ENCODE measurements around the gene TTLL1. TPM values are rescaled to one million over a fixed set of nuclear protein-coding genes. Genes with fewer than 3 reads are reported as not detected.
A peak's percentile ranks its signal among the peaks of the same experiment; 100 is the strongest.

Gene TTLL1
- polyA plus RNA-seq, 1 donor (not counting 4 experiments of a cell fraction or from before 2014, with no cell fraction given), result 3.5 TPM

GRCh38 chr22:43000441-43001175 lies 88.6 kb downstream of the TTLL1 start:
- H3K36me3 ChIP-seq (ENCODE audit: control insufficient read depth in 2 of 2, extremely low read depth in 1 of 2, insufficient read depth in 2 of 2, low read length in 2 of 2), result peaks cover 0 to 3% of the 10 kb centered on the region in 2 experiments
- peaks cover 18% of the 10 kb centered on the region for H3K9me1 ChIP-seq (ENCODE audit: control insufficient read depth, extremely low read depth, insufficient read depth, low read length)
- peaks cover 89% of the 10 kb centered on the region for H3K79me2 ChIP-seq (ENCODE audit: control insufficient read depth, insufficient read depth, low read length)
- peaks cover 11% of the 10 kb centered on the region for H4K20me1 ChIP-seq (ENCODE audit: control insufficient read depth, extremely low read depth, insufficient read depth, low read length)
- H3K4me1 ChIP-seq (ENCODE audit: control insufficient read depth, extremely low read depth, insufficient read depth, low read length), result peaks cover 76% of the 10 kb centered on the region
- TF ChIP-seq EZH2 (IDR thresholded peaks at IDR 0.05; ENCODE audit: low read length), result no peak
- TF ChIP-seq, protein P1, sequence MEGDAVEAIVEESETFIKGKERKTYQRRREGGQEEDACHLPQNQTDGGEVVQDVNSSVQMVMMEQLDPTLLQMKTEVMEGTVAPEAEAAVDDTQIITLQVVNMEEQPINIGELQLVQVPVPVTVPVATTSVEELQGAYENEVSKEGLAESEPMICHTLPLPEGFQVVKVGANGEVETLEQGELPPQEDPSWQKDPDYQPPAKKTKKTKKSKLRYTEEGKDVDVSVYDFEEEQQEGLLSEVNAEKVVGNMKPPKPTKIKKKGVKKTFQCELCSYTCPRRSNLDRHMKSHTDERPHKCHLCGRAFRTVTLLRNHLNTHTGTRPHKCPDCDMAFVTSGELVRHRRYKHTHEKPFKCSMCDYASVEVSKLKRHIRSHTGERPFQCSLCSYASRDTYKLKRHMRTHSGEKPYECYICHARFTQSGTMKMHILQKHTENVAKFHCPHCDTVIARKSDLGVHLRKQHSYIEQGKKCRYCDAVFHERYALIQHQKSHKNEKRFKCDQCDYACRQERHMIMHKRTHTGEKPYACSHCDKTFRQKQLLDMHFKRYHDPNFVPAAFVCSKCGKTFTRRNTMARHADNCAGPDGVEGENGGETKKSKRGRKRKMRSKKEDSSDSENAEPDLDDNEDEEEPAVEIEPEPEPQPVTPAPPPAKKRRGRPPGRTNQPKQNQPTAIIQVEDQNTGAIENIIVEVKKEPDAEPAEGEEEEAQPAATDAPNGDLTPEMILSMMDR (optimal IDR thresholded peaks at IDR 0.05 in 1 of 3, IDR thresholded peaks at IDR 0.05 in 1 of 3, conservative IDR thresholded peaks at IDR 0.05 in 1 of 3; ENCODE audit: extremely low read depth in 1 of 3, insufficient read depth in 2 of 3, low read length in 3 of 3), result no peak
- H3K4me2 ChIP-seq (ENCODE audit: control insufficient read depth, extremely low read depth, insufficient read depth, low read depth, low read length), result peak overlapping the region; percentile 75
- DNase-seq (ENCODE audit: low read depth, low spot score) (no peak), FAIRE-seq (no peak)
- peak overlapping the region; percentile 52 for H3K27ac ChIP-seq (ENCODE audit: control insufficient read depth, insufficient read depth, low read length)
- no peak overlapping the region for H3K4me3 ChIP-seq (ENCODE audit: control insufficient read depth in 2 of 3, extremely low read depth in 1 of 3, insufficient read depth in 2 of 3, low read depth in 1 of 3, low read length in 3 of 3)
- dilution Hi-C loops (cut with MboI; ENCODE audit: extremely low pct_ligation_motif_present, low sequenced_read_pairs), result no loop called here
- no peaks in the 10 kb centered on the region for H3K9me3 ChIP-seq (ENCODE audit: control insufficient read depth, low read depth, low read length)
- H3K27me3 ChIP-seq (ENCODE audit: control insufficient read depth, extremely low read depth, insufficient read depth, low read length), result no peaks in the 10 kb centered on the region
- H2AFZ ChIP-seq (ENCODE audit: control insufficient read depth, low read length), result no peak overlapping the region
- peak overlapping the region; percentile 31 for H3K9ac ChIP-seq (ENCODE audit: control insufficient read depth, extremely low read depth, insufficient read depth, low read length)

DNA sequence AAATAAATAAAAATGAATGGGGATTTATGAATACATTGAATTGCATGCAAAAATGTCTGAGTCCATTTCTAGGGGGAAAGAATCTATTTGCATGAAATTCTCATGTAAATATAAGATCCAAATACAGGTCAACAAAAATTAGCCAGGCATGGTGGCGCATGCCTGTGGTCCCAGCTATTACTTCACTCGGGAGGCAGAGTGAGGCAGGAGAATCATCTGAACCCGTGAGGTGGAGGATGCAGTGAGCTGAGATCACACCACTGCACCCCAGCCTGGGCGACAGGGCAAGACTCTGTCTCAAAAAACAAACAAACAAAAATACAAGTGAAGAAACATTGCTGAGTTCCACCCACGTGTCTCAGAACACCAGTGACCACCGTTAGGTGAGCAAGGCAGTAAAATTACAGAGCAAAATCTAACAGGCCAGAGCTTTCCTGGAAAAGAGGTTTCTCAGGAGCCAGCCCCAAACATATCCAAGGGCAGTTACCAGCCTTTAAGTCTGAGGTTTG lies 91.6 kb downstream of the TTLL1 start:
- peak overlapping the region; percentile 35 for H3K4me2 ChIP-seq (ENCODE audit: control insufficient read depth, extremely low read depth, insufficient read depth, low read depth, low read length)
- dilution Hi-C loops (cut with MboI; ENCODE audit: extremely low pct_ligation_motif_present, low sequenced_read_pairs), result no loop called here
- FAIRE-seq (no peak), DNase-seq (ENCODE audit: low read depth, low spot score) (no peak)
- H3K9ac ChIP-seq (ENCODE audit: control insufficient read depth, extremely low read depth, insufficient read depth, low read length), result no peak overlapping the region
- no peak overlapping the region for H3K4me3 ChIP-seq (ENCODE audit: control insufficient read depth in 2 of 3, extremely low read depth in 1 of 3, insufficient read depth in 2 of 3, low read depth in 1 of 3, low read length in 3 of 3)
- H3K36me3 ChIP-seq (ENCODE audit: control insufficient read depth in 2 of 2, extremely low read depth in 1 of 2, insufficient read depth in 2 of 2, low read length in 2 of 2), result no peaks in the 10 kb centered on the region
- peaks cover 70% of the 10 kb centered on the region for H3K4me1 ChIP-seq (ENCODE audit: control insufficient read depth, extremely low read depth, insufficient read depth, low read length)
- H3K9me1 ChIP-seq (ENCODE audit: control insufficient read depth, extremely low read depth, insufficient read depth, low read length), result peaks cover 17% of the 10 kb centered on the region
- no peak overlapping the region for H2AFZ ChIP-seq (ENCODE audit: control insufficient read depth, low read length)
- no peaks in the 10 kb centered on the region for H3K9me3 ChIP-seq (ENCODE audit: control insufficient read depth, low read depth, low read length)
- TF ChIP-seq, protein P1 (optimal IDR thresholded peaks at IDR 0.05 in 1 of 3, IDR thresholded peaks at IDR 0.05 in 1 of 3, conservative IDR thresholded peaks at IDR 0.05 in 1 of 3; ENCODE audit: extremely low read depth in 1 of 3, insufficient read depth in 2 of 3, low read length in 3 of 3), result no peak
- no peak for TF ChIP-seq EZH2 (IDR thresholded peaks at IDR 0.05; ENCODE audit: low read length)
- peak overlapping the region; percentile 4 for H3K27ac ChIP-seq (ENCODE audit: control insufficient read depth, insufficient read depth, low read length)
- peaks cover 84% of the 10 kb centered on the region for H3K79me2 ChIP-seq (ENCODE audit: control insufficient read depth, insufficient read depth, low read length)
- no peaks in the 10 kb centered on the region for H3K27me3 ChIP-seq (ENCODE audit: control insufficient read depth, extremely low read depth, insufficient read depth, low read length)
- H4K20me1 ChIP-seq (ENCODE audit: control insufficient read depth, extremely low read depth, insufficient read depth, low read length), result peaks cover 18% of the 10 kb centered on the region
